GM21786 (cell line): ENCODE measurements around the gene ZNF236.

Source experiments
- ATAC-seq: cut with Tn5 transposase; IDR thresholded peaks from one replicate; pipeline ENCODE4 v1.9.1; 2021; ENCODE audit not compliant: unreplicated experiment

The ZNF236 gene

GRCh38 chr18:76859474-76860339 lies 37.4 kb downstream of the ZNF236 start:
- peak; percentile 85 for ATAC-seq

GRCh38 chr18:76860411-76860810 lies 38.1 kb downstream of the ZNF236 start:
- no peak for ATAC-seq

GRCh38 chr18:76866666-76867065 lies 44.3 kb downstream of the ZNF236 start:
- no peak for ATAC-seq

GRCh38 chr18:76873311-76873710 lies 51.0 kb downstream of the ZNF236 start:
- no peak for ATAC-seq

DNA sequence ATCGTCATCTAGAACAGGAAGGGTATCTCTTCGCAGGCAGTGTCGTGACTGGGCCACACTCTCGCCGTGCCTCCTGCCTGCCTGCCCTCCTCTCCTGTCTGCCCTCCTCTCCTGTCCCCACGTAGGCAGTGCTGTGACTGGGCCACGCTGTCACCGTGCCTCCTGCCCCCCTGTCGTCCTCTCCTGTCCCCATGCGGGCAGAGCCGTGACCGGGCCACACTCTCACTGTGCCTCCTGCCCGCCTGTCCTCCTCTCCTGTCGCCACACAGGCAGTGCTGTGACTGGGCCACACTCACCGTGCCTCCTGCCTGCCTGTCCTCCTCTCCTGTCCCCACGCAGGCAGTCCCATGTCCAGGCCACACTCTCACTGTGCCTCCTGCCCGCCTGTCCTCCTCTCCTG lies 51.4 kb downstream of the ZNF236 start:
- ATAC-seq = no peak

GRCh38 chr18:76874642-76875389 lies 52.5 kb downstream of the ZNF236 start:
- no peak for ATAC-seq

- no peak for ATAC-seq
These were observed 53.3 kb downstream of the ZNF236 start for GRCh38 chr18:76875390-76876325.

DNA sequence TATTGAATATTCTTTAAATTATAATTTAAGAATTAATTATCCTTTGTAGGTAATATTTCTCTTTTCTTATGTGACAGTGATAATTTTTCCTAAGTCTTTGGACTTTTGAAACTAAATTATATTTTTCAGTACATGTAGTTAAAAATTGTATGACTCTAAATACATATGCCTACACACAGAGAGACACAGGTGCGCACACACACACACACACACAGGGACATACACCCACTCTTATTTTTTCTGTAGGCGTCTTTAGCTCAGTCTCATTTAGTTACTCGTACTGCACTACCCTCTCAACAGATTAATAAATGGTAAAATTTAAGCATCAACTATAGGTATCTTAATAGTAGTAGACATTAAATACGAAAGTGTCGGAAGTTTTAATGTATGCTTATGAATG lies 56.1 kb downstream of the ZNF236 start:
- ATAC-seq = no peak

DNA sequence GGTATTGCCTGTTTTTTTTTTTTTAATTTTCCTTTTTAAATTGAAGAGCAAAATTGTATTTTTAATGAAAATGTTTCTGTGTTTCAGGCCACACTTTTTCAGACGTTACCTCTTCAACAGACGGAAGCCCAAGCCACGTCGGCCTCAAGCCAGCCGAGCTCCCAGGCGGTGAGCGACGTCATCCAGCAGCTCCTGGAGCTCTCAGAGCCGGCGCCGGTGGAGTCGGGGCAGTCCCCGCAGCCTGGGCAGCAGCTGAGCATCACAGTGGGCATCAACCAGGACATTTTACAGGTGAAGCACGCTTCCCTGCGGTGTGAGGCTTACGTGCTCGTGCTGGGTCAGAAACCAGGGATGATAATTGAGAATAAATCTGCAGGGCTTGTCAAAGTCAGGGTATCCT lies 57.7 kb downstream of the ZNF236 start:
- no peak for ATAC-seq

DNA sequence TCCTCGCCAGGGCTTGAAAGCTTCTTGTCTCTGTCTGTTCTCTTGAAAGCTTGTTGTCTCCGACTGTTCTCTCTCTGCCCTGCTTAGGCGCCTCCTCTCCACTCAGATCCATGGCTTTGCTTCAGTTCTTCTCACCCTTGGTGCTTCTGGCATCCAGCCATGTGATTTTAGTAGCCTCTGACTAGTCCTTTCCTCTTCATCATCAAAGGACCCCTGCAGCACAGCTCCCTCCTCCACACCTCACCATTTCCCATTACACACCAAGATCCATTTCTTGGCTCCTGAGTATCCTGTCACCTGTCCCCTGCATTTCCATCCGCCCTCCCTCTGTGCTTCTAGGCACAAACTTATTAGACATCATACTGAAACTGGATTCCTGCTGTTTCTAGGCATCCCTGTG lies 59.4 kb downstream of the ZNF236 start:
- no peak for ATAC-seq

- ATAC-seq = no peak
These were observed 59.8 kb downstream of the ZNF236 start for GRCh38 chr18:76882146-76882545.

DNA sequence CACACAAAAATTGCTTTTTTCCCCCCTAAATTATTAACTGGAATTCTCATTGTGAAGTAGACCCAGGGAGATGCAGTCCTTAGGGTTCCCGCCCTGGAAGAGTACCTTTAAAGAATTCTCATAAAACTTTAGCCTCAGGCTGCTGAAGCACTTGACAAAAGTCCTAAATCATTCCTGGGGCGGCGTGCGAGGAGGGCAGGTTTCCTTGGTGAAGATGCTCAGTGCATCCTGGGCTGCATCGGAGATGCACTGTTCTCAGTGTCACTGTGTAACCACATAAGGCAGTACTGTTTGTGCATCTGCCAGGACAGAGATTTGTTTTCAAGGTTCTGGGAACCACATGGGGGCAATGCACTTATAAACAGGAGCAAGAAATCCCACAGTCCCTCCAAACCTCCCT lies 62.6 kb downstream of the ZNF236 start:
- no peak for ATAC-seq

- no peak for ATAC-seq
These were observed 63.8 kb downstream of the ZNF236 start for GRCh38 chr18:76886112-76886511.

- ATAC-seq = no peak
These were observed 66.8 kb downstream of the ZNF236 start for GRCh38 chr18:76889091-76889699.

DNA sequence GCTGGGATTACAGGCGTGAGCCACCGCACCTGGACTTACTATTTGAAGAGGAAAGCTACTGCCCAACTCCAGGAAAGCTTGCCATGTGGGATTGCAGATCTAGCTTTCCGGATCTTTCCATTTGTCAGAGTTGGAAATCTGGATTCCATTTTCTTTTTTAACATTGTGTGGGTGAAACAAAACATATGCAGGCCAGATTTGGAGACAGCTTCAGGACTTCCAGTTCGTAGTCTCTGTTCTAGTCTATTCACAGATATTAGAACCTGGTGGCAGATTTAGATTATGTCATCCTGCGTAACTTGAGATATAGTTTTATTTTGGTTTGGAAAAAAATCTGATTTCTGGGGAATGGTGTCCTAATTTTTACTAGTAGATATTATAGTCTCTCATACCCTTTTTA lies 70.5 kb downstream of the ZNF236 start:
- ATAC-seq = no peak

DNA sequence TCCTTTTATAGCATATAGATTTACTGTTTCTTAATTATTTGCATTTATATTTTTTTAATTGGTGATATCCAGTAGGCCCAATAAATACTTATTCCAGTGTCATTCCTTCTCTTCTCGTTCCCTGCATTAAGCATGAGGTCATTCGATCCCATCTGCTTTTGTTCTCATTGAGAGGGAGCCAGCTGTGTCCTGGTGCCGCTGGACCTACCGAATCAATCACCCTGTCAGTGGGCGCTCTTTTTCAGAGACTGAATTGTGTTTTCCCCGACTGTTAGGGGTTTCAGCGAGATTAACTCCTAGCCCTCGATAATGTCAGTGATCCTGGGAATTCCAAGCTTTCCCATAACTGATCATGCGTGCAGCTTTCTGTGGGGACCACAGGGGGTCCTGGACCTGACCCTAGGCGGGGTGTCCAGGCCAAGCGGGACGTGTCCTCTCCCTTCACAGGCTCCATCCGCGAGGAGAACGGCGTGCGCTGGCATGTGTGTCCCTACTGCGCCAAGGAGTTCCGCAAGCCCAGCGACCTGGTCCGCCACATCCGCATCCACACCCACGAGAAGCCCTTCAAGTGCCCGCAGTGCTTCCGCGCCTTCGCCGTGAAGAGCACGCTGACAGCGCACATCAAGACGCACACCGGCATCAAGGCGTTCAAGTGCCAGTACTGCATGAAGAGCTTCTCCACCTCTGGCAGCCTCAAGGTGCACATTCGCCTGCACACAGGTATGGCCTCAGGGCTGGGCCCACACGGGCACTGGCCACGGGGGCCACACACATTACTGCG lies 72.4 kb downstream of the ZNF236 start:
- no peak for ATAC-seq

DNA sequence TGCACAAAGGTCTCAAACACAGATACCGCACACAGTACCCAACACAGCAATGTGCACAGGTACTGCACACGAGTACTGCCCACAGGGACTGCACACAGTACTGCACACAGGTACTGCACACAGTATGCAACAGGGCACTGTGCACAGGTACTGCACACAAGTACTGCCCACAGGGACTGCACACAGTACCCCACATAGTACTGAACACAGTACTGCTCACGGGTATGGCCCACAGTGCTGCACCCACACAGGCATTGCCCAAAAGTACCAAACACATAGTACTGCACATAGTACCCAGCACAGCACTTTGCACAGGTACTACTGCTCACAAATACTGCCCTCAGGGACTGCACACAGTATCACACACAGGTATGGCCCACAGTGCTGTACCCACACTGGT lies 73.1 kb downstream of the ZNF236 start:
- ATAC-seq = no peak

GRCh38 chr18:76896677-76897076 lies 74.3 kb downstream of the ZNF236 start:
- no peak for ATAC-seq

DNA sequence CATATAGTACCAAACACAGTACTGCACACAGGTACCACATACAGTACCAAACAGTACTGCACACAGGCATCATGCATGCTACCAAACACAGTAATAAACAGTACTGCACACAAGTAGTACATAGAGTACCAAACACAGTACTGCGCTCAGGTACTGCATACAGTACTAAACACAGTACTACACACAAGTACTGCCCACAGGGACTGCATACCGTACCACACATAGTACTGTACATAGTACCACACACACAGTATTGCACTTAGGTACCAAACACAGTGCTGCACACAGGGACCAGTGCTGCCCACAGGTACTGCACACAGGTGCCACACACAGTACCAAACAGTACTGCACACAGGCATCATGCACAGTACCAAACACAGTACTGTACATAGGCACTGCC lies 74.9 kb downstream of the ZNF236 start:
- no peak for ATAC-seq

DNA sequence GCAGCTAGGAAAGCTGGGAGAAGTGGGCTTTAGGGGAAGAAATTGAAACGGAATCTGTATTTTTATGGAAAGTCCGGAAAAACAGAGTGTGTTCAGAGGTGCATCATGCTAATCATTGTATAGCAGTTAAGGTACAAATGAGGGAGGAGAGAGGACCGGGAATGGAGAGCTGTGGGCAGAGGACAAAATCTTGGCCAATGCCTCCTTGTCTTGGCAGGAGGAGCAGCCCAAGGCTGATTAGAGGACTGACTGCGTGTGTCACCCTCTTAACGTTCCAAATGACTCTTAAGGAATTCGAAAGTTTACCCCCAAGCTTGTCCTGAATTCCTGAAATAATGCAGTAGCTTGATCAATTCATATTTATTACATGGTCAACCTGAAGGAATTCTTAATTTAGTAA lies 81.0 kb downstream of the ZNF236 start:
- no peak for ATAC-seq
